Activated T-cell treated with anti-CD3 and anti-CD28 coated beads, Interleukin-2, amount 50 U/mL, for 4 hours (primary cell): ENCODE data around the gene TNFRSF14. TPM values are rescaled to one million over a fixed set of nuclear protein-coding genes. Genes with fewer than 3 reads are reported as not detected.
A peak's percentile ranks its signal among the peaks of the same experiment; 100 is the strongest.
"Not testable (repeated sequence)": the region's sequence is repeated elsewhere in the genome, so short reads cannot be mapped to it uniquely, and the experiment has no call there.

ENCODE experiments used
- ATAC-seq, 2 donors: fragments of 200-7000 bp; cut with Tn5 transposase; one replicate each; pipeline ENCODE4 v1.10.0; 2021
- DNase-seq: peaks from one replicate; pipeline ENCODE4 v3.0.0-alpha.2; 2020
- H3K27me3 Mint-ChIP-seq: one replicate; pipeline ENCODE4 v1.8.0; 2021; ENCODE audit warnings: low read depth, mixed read lengths
- H3K36me3 Mint-ChIP-seq: one replicate; pipeline ENCODE4 v1.8.0; 2022; ENCODE audit warnings: mixed read lengths; ENCODE audit not compliant: insufficient read depth
- H3K4me1 Mint-ChIP-seq: one replicate; pipeline ENCODE4 v1.8.0; 2021; ENCODE audit warnings: low read depth, mixed read lengths
- H3K4me3 Mint-ChIP-seq: one replicate; pipeline ENCODE4 v1.8.0; 2021; ENCODE audit warnings: mild to moderate bottlenecking, moderate library complexity, mixed read lengths
- H3K9me3 Mint-ChIP-seq: one replicate; pipeline ENCODE4 v1.8.0; 2021; ENCODE audit warnings: mixed read lengths
- total RNA-seq, 3 donors: library from RNA; stranded (reverse); gene quantifications; one replicate each; pipeline ENCODE4 v1.2.1, GENCODE V29; 2021

TNFRSF14 gene
- total RNA-seq, 3 donors from 2014 or later = 99.3 to 164 (median 114) TPM

- DNase-seq (no peak), ATAC-seq (no peak)
- no peak overlapping the region for H3K4me3 Mint-ChIP-seq
- no peaks in the 10 kb centered on the region for H3K27me3 Mint-ChIP-seq
- no peaks in the 10 kb centered on the region for H3K9me3 Mint-ChIP-seq
- H3K36me3 Mint-ChIP-seq = no peaks in the 10 kb centered on the region
- H3K4me1 Mint-ChIP-seq = peaks cover 11% of the 10 kb centered on the region
Measured at GRCh38 chr1:2540816-2541492, 15.2 kb upstream of the TNFRSF14 start.

- Mint-ChIP-seq H3K4me1 (peaks cover 11% of the 10 kb centered on the region), H3K27me3 (no peaks in the 10 kb centered on the region), H3K4me3 (peak overlapping the region; percentile 26), H3K36me3 (no peaks in the 10 kb centered on the region), H3K9me3 (no peaks in the 10 kb centered on the region)
- DNase-seq (no peak), ATAC-seq (no peak)
Measured at GRCh38 chr1:2541619-2542245, 14.4 kb upstream of the TNFRSF14 start.

GRCh38 chr1:2542246-2542915, 13.8 kb upstream of the TNFRSF14 start:
- DNase-seq = no peak
- no peak overlapping the region for H3K4me3 Mint-ChIP-seq
- no peaks in the 10 kb centered on the region for H3K27me3 Mint-ChIP-seq
- H3K9me3 Mint-ChIP-seq = no peaks in the 10 kb centered on the region
- no peaks in the 10 kb centered on the region for H3K36me3 Mint-ChIP-seq
- no peak for ATAC-seq
- peaks cover 13% of the 10 kb centered on the region for H3K4me1 Mint-ChIP-seq

GRCh38 chr1:2543543-2544092, 12.6 kb upstream of the TNFRSF14 start:
- Mint-ChIP-seq H3K9me3 (no peaks in the 10 kb centered on the region), H3K4me1 (peaks cover 23% of the 10 kb centered on the region), H3K27me3 (no peaks in the 10 kb centered on the region), H3K4me3 (no peak overlapping the region), H3K36me3 (no peaks in the 10 kb centered on the region)
- no peak for ATAC-seq
- peak; percentile 36 for DNase-seq

- Mint-ChIP-seq H3K9me3 (no peaks in the 10 kb centered on the region), H3K4me3 (no peak overlapping the region), H3K36me3 (no peaks in the 10 kb centered on the region), H3K27me3 (no peaks in the 10 kb centered on the region), H3K4me1 (peaks cover 29% of the 10 kb centered on the region)
- no peak for DNase-seq
- ATAC-seq = no peak
Measured at GRCh38 chr1:2544093-2544874, 11.9 kb upstream of the TNFRSF14 start.

GRCh38 chr1:2544875-2545640, 11.1 kb upstream of the TNFRSF14 start:
- DNase-seq (no peak), ATAC-seq (no peak)
- Mint-ChIP-seq H3K36me3 (no peaks in the 10 kb centered on the region), H3K9me3 (no peaks in the 10 kb centered on the region), H3K4me1 (peaks cover 34% of the 10 kb centered on the region), H3K27me3 (no peaks in the 10 kb centered on the region), H3K4me3 (no peak overlapping the region)

GRCh38 chr1:2545754-2546514, 10.2 kb upstream of the TNFRSF14 start:
- no peaks in the 10 kb centered on the region for H3K27me3 Mint-ChIP-seq
- peak; percentile 47 to 49 for ATAC-seq
- H3K4me1 Mint-ChIP-seq = peaks cover 34% of the 10 kb centered on the region
- H3K4me3 Mint-ChIP-seq = peak overlapping the region; percentile 85
- DNase-seq = peak; percentile 84
- H3K36me3 Mint-ChIP-seq = no peaks in the 10 kb centered on the region
- no peaks in the 10 kb centered on the region for H3K9me3 Mint-ChIP-seq

GRCh38 chr1:2546515-2547209, 9.5 kb upstream of the TNFRSF14 start:
- no peaks in the 10 kb centered on the region for H3K36me3 Mint-ChIP-seq
- DNase-seq (peak; percentile 68), ATAC-seq (peak; percentile 48 to 62)
- peak overlapping the region; percentile 85 for H3K4me3 Mint-ChIP-seq
- no peaks in the 10 kb centered on the region for H3K9me3 Mint-ChIP-seq
- H3K4me1 Mint-ChIP-seq = peaks cover 32% of the 10 kb centered on the region
- H3K27me3 Mint-ChIP-seq = no peaks in the 10 kb centered on the region

GRCh38 chr1:2547210-2548067, 8.7 kb upstream of the TNFRSF14 start:
- Mint-ChIP-seq H3K27me3 (no peaks in the 10 kb centered on the region), H3K4me3 (peak overlapping the region; percentile 85), H3K9me3 (no peaks in the 10 kb centered on the region), H3K36me3 (no peaks in the 10 kb centered on the region), H3K4me1 (peaks cover 30% of the 10 kb centered on the region)
- DNase-seq = peak; percentile 27
- ATAC-seq = peak; percentile 31 to 39

- peak overlapping the region; percentile 85 for H3K4me3 Mint-ChIP-seq
- H3K27me3 Mint-ChIP-seq = no peaks in the 10 kb centered on the region
- ATAC-seq (peak; percentile 20 to 33), DNase-seq (peak; percentile 84)
- H3K9me3 Mint-ChIP-seq = no peaks in the 10 kb centered on the region
- peaks cover 30% of the 10 kb centered on the region for H3K4me1 Mint-ChIP-seq
- no peaks in the 10 kb centered on the region for H3K36me3 Mint-ChIP-seq
Measured at GRCh38 chr1:2548068-2548589, 8.0 kb upstream of the TNFRSF14 start.

- ATAC-seq, H3K9me3 Mint-ChIP-seq, DNase-seq, H3K36me3 Mint-ChIP-seq, H3K27me3 Mint-ChIP-seq: not testable (repeated sequence)
- Mint-ChIP-seq H3K4me3 (peak overlapping the region; percentile 29), H3K4me1 (peaks cover 29% of the 10 kb centered on the region)
Measured at GRCh38 chr1:2549367-2550029, 6.7 kb upstream of the TNFRSF14 start.
